GM10248 (cell line): ENCODE measurements around the gene SPTSSB.

Experiments
- CTCF ChIA-PET: fragments of 300-600 bp; sonication (Branson Sonifier 250); formaldehyde crosslinking; extraction: SDS; loops from one replicate; lab custom pipeline; 2021; ENCODE audit warnings: antibody characterized with exemption; lab: Yijun Ruan, JAX
- POLR2A ChIA-PET: fragments of 350-650 bp; sonication (Branson Sonifier 250); formaldehyde crosslinking; extraction: SDS; loops from one replicate; lab custom pipeline; 2020; ENCODE audit warnings: antibody characterized with exemption; lab: Yijun Ruan, JAX
- DNase-seq: peaks from one replicate; pipeline ENCODE4 v3.0.0; 2012; ENCODE audit errors: extremely low spot score
- CTCF ChIP-seq: IDR thresholded peaks from 2 replicates; pipeline ENCODE4 v1.5.1; 2012; ENCODE audit warnings: mild to moderate bottlenecking, low read depth; ENCODE audit errors: extremely low read depth, missing control alignments, control extremely low read depth

SPTSSB gene

GRCh38 chr3:161320837-161321236 is 50.5 kb downstream of the SPTSSB start:
- DNase-seq: no peak
- ChIA-PET CTCF (no interaction called here), POLR2A (no interaction called here)
- no peak for TF ChIP-seq CTCF

GRCh38 chr3:161319867-161320266 is 51.5 kb downstream of the SPTSSB start:
- no peak for TF ChIP-seq CTCF
- CTCF ChIA-PET: no interaction called here
- DNase-seq: no peak
- POLR2A ChIA-PET: no interaction called here

GRCh38 chr3:161317077-161317476 is 54.2 kb downstream of the SPTSSB start:
- CTCF ChIA-PET: interaction anchor here (0.6 to 1.7 kb wide), 4 partner anchors 11 to 42 kb away, joined by 3 to 7 read pairs (median 3); no protein-coding TSS in a partner anchor
- POLR2A ChIA-PET: no interaction called here

GRCh38 chr3:161316006-161316689 is 55.2 kb downstream of the SPTSSB start:
- ChIA-PET CTCF (no interaction called here), POLR2A (no interaction called here)
- TF ChIP-seq CTCF: no peak
- DNase-seq: no peak

More at GRCh38 chr3:161317077-161317476, 54.2 kb downstream of the SPTSSB start:
- DNase-seq: no peak
- TF ChIP-seq CTCF: no peak

GRCh38 chr3:161314836-161315395 is 56.4 kb downstream of the SPTSSB start:
- CTCF ChIA-PET: interaction anchor here (1.5 kb wide), 1 partner anchor 20 kb away, joined by 4 read pairs; no protein-coding TSS in a partner anchor
- POLR2A ChIA-PET: no interaction called here
- peak; percentile 25 for DNase-seq
- TF ChIP-seq CTCF: no peak

GRCh38 chr3:161310649-161311423 is 60.5 kb downstream of the SPTSSB start:
- ChIA-PET CTCF (no interaction called here), POLR2A (no interaction called here)
- DNase-seq: peak; percentile 31
- no peak for TF ChIP-seq CTCF
